ENCODE results near the gene EPN2. TPM values are rescaled to one million over a fixed set of nuclear protein-coding genes. Genes with fewer than 3 reads are reported as not detected.

The EPN2 gene
- total RNA-seq, 6 donors from 2014 or later: 26.3 to 64.5 (median 47.9) TPM

GRCh38 chr17:19328441-19329061, 91.4 kb downstream of the EPN2 start:
- ATAC-seq (ENCODE audit: low FRiP score in 2 of 2) (no peak), DNase-seq (peak; percentile 14 to 47)
- Histone ChIP-seq H3K27ac (no peak overlapping the region), H3K4me1 (no peaks in the 10 kb centered on the region), H3K36me3 (peaks cover 0 to 26% (median 5%) of the 10 kb centered on the region in 4 donors), H3K9me3 (no peaks in the 10 kb centered on the region), H3K27me3 (no peaks in the 10 kb centered on the region), H3K4me3 (no peak overlapping the region)
- WGBS, 2 donors: 92 to 100% methylated on average over 9 to 10 of the region's 10 CpGs
- TF ChIP-seq POLR2A (IDR thresholded peaks at IDR 0.05) (no peak), CTCF (IDR thresholded peaks at IDR 0.05) (no peak), EP300 (IDR thresholded peaks at IDR 0.05) (no peak), POLR2AphosphoS5 (IDR thresholded peaks at IDR 0.05) (no peak)

GRCh38 chr17:19329136-19329535, 92.0 kb downstream of the EPN2 start:
- 83 to 100% methylated on average over 1 of the region's 2 CpGs for WGBS, 2 donors
- no peak for ATAC-seq (ENCODE audit: low FRiP score in 2 of 2)

GRCh38 chr17:19329839-19330238, 92.7 kb downstream of the EPN2 start:
- 94 to 100% methylated on average over 2 of the region's 2 CpGs for WGBS, 2 donors
- no peaks in the 10 kb centered on the region for H3K9me3 ChIP-seq
- H3K27ac ChIP-seq: no peak overlapping the region
- H3K4me1 ChIP-seq: no peaks in the 10 kb centered on the region
- H3K36me3 ChIP-seq: peaks cover 0 to 33% (median 7%) of the 10 kb centered on the region in 4 donors
- DNase-seq (peak in 1 of 2 donors; percentile 7), ATAC-seq (ENCODE audit: low FRiP score in 2 of 2) (no peak)
- H3K27me3 ChIP-seq: no peaks in the 10 kb centered on the region
- TF ChIP-seq CTCF (IDR thresholded peaks at IDR 0.05) (no peak), POLR2AphosphoS5 (IDR thresholded peaks at IDR 0.05) (no peak), EP300 (IDR thresholded peaks at IDR 0.05) (no peak), POLR2A (IDR thresholded peaks at IDR 0.05) (no peak)
- no peak overlapping the region for H3K4me3 ChIP-seq

More at GRCh38 chr17:19329136-19329535, 92.0 kb downstream of the EPN2 start:
- Histone ChIP-seq H3K4me1 (no peaks in the 10 kb centered on the region), H3K9me3 (no peaks in the 10 kb centered on the region), H3K4me3 (no peak overlapping the region), H3K27ac (no peak overlapping the region), H3K27me3 (no peaks in the 10 kb centered on the region), H3K36me3 (peaks cover 0 to 31% (median 7%) of the 10 kb centered on the region in 4 donors)
- DNase-seq: peak; percentile 13 to 32
- TF ChIP-seq POLR2A (IDR thresholded peaks at IDR 0.05) (no peak), EP300 (IDR thresholded peaks at IDR 0.05) (no peak), POLR2AphosphoS5 (IDR thresholded peaks at IDR 0.05) (no peak), CTCF (IDR thresholded peaks at IDR 0.05) (no peak)

GRCh38 chr17:19330271-19330670, 93.1 kb downstream of the EPN2 start:
- H3K4me3 ChIP-seq: no peak overlapping the region
- peak in 1 of 2 donors; percentile 0 for DNase-seq
- no peak overlapping the region for H3K27ac ChIP-seq
- H3K36me3 ChIP-seq: peaks cover 0 to 33% (median 7%) of the 10 kb centered on the region in 4 donors
- TF ChIP-seq POLR2AphosphoS5 (IDR thresholded peaks at IDR 0.05) (no peak), POLR2A (IDR thresholded peaks at IDR 0.05) (no peak)
- H3K4me1 ChIP-seq: no peaks in the 10 kb centered on the region
- ATAC-seq (ENCODE audit: low FRiP score in 2 of 2): no peak
- H3K9me3 ChIP-seq: no peaks in the 10 kb centered on the region
- H3K27me3 ChIP-seq: no peaks in the 10 kb centered on the region
- WGBS, 2 donors: 74 to 80% methylated on average over 3 of the region's 3 CpGs

- Histone ChIP-seq H3K9me3 (no peaks in the 10 kb centered on the region), H3K36me3 (peaks cover 0 to 33% (median 7%) of the 10 kb centered on the region in 4 donors), H3K4me3 (no peak overlapping the region), H3K27me3 (no peaks in the 10 kb centered on the region), H3K27ac (no peak overlapping the region), H3K4me1 (no peaks in the 10 kb centered on the region)
- no peak for ATAC-seq (ENCODE audit: low FRiP score in 2 of 2)
- WGBS, 2 donors: 58 to 66% methylated on average over 4 of the region's 4 CpGs
- TF ChIP-seq CTCF (IDR thresholded peaks at IDR 0.05): no peak
- TF ChIP-seq POLR2A (IDR thresholded peaks at IDR 0.05): no peak
- TF ChIP-seq EP300 (IDR thresholded peaks at IDR 0.05): no peak
- no peak for TF ChIP-seq POLR2AphosphoS5 (IDR thresholded peaks at IDR 0.05)
- DNase-seq: no peak
These were observed 94.0 kb downstream of the EPN2 start for GRCh38 chr17:19331134-19331533.
